ENCODE measurements around the gene SEC11A.
"Not testable (repeated sequence)": the region's sequence is repeated elsewhere in the genome, so short reads cannot be mapped to it uniquely, and the experiment has no call there.

The SEC11A gene

GRCh38 chr15:84716036-84716732 lies at the start of gene SEC11A:
Gene SEC11A (minus strand): TSS chr15:84716139. CDS start chr15:84716075, 64 bp downstream.
- in situ Hi-C loops (cut with MboI; ENCODE audit: low sequenced_read_pairs): no loop called here

- in situ Hi-C loops (cut with MboI; ENCODE audit: low sequenced_read_pairs): no loop called here
Measured at GRCh38 chr15:84765675-84766074, 49.7 kb upstream of the SEC11A start.

GRCh38 chr15:84764989-84765388 lies 49.0 kb upstream of the SEC11A start:
- in situ Hi-C loops (cut with MboI; ENCODE audit: low sequenced_read_pairs): no loop called here

- in situ Hi-C loops (cut with MboI; ENCODE audit: low sequenced_read_pairs): no loop called here
Measured at GRCh38 chr15:84764585-84764984, 48.6 kb upstream of the SEC11A start.

GRCh38 chr15:84762840-84763572 lies 47.1 kb upstream of the SEC11A start:
- in situ Hi-C loops (cut with MboI; ENCODE audit: low sequenced_read_pairs): no loop called here

- in situ Hi-C loops (cut with MboI; ENCODE audit: low sequenced_read_pairs): no loop called here
Measured at GRCh38 chr15:84761607-84762131, 45.7 kb upstream of the SEC11A start.

GRCh38 chr15:84760219-84760618 lies 44.3 kb upstream of the SEC11A start:
- in situ Hi-C loops (cut with MboI; ENCODE audit: low sequenced_read_pairs): no loop called here

GRCh38 chr15:84759018-84759417 lies 43.1 kb upstream of the SEC11A start:
- in situ Hi-C loops (cut with MboI; ENCODE audit: low sequenced_read_pairs): no loop called here

GRCh38 chr15:84755736-84756527 lies 40.0 kb upstream of the SEC11A start:
- in situ Hi-C loops (cut with MboI; ENCODE audit: low sequenced_read_pairs): no loop called here

- in situ Hi-C loops (cut with MboI; ENCODE audit: low sequenced_read_pairs): not testable (repeated sequence)
Measured at GRCh38 chr15:84754889-84755288, 39.0 kb upstream of the SEC11A start.

GRCh38 chr15:84752700-84753099 lies 36.8 kb upstream of the SEC11A start:
- in situ Hi-C loops (cut with MboI; ENCODE audit: low sequenced_read_pairs): no loop called here

- in situ Hi-C loops (cut with MboI; ENCODE audit: low sequenced_read_pairs): no loop called here
Measured at GRCh38 chr15:84752195-84752594, 36.3 kb upstream of the SEC11A start.

- in situ Hi-C loops (cut with MboI; ENCODE audit: low sequenced_read_pairs): not testable (repeated sequence)
Measured at GRCh38 chr15:84751721-84752120, 35.8 kb upstream of the SEC11A start.

GRCh38 chr15:84750583-84751092 lies 34.7 kb upstream of the SEC11A start:
- in situ Hi-C loops (cut with MboI; ENCODE audit: low sequenced_read_pairs): no loop called here

- in situ Hi-C loops (cut with MboI; ENCODE audit: low sequenced_read_pairs): no loop called here
Measured at GRCh38 chr15:84749111-84749991, 33.4 kb upstream of the SEC11A start.

- in situ Hi-C loops (cut with MboI; ENCODE audit: low sequenced_read_pairs): no loop called here
Measured at GRCh38 chr15:84748274-84749110, 32.6 kb upstream of the SEC11A start, which contains the start of gene ZNF592. Gene ZNF592 (plus strand): TSS chr15:84748592. CDS start chr15:84782676, 34,084 bp downstream.

GRCh38 chr15:84747416-84748273 lies 31.7 kb upstream of the SEC11A start:
- in situ Hi-C loops (cut with MboI; ENCODE audit: low sequenced_read_pairs): no loop called here

- in situ Hi-C loops (cut with MboI; ENCODE audit: low sequenced_read_pairs): no loop called here
Measured at GRCh38 chr15:84741121-84741520, 25.2 kb upstream of the SEC11A start.
